WERI-Rb-1 (cell line): ENCODE measurements around the gene HSD17B2.
A peak's percentile ranks its signal among the peaks of the same experiment; 100 is the strongest.

ENCODE experiments used
- DNase-seq: peaks from one replicate; pipeline ENCODE4 v3.0.0-alpha.2; 2020
- H3K27ac ChIP-seq: fragments of 250-450 bp; sonication (Bioruptor Pico); 2 replicates; pipeline ENCODE4 v1.5.1; 2020; ENCODE audit warnings: mild to moderate bottlenecking, moderate library complexity
- H3K27me3 ChIP-seq: fragments of 250-450 bp; sonication (Bioruptor Pico); 2 replicates; pipeline ENCODE4 v1.5.1; 2021; ENCODE audit warnings: mild to moderate bottlenecking, low read depth, moderate library complexity; ENCODE audit not compliant: insufficient read depth, severe bottlenecking
- H3K36me3 ChIP-seq: fragments of 250-450 bp; sonication (Bioruptor Pico); 2 replicates; pipeline ENCODE4 v1.5.1; 2020; ENCODE audit warnings: mild to moderate bottlenecking, moderate library complexity
- H3K4me3 ChIP-seq: 2 replicates; pipeline ENCODE4 v1.5.1; 2011; ENCODE audit warnings: low read depth, mild to moderate bottlenecking, control low read depth, low read length
- H3K9me3 ChIP-seq: fragments of 250-450 bp; sonication (Bioruptor Pico); 2 replicates; pipeline ENCODE4 v1.5.1; 2021; ENCODE audit warnings: mild to moderate bottlenecking, moderate library complexity; ENCODE audit not compliant: severe bottlenecking
- TF ChIP-seq, protein P1 (sequence below): IDR thresholded peaks from 2 replicates; pipeline ENCODE4 v1.5.1; 2011; ENCODE audit warnings: low read depth, mild to moderate bottlenecking, control low read depth, inconsistent platforms, low read length

Gene HSD17B2

DNA sequence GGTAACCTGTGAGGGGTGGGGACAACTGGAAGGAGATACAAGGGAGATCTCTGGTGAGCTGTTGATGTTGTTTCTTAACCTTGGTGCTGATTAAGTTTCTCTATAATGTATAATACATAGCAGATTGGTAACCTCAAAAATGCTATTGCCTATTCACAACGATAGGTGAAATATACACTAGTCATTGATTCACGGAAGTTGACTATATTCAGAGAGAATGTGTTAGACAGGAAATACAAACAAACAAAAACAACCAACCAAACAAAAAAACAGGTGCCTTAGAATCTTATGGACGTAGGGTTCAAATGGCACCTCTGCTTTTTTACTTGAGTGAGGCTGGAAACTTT is 21.5 kb downstream of the HSD17B2 start:
- no peaks in the 10 kb centered on the region for H3K9me3 ChIP-seq
- no peaks in the 10 kb centered on the region for H3K36me3 ChIP-seq
- H3K4me3 ChIP-seq = no peak overlapping the region
- TF ChIP-seq, protein P1, sequence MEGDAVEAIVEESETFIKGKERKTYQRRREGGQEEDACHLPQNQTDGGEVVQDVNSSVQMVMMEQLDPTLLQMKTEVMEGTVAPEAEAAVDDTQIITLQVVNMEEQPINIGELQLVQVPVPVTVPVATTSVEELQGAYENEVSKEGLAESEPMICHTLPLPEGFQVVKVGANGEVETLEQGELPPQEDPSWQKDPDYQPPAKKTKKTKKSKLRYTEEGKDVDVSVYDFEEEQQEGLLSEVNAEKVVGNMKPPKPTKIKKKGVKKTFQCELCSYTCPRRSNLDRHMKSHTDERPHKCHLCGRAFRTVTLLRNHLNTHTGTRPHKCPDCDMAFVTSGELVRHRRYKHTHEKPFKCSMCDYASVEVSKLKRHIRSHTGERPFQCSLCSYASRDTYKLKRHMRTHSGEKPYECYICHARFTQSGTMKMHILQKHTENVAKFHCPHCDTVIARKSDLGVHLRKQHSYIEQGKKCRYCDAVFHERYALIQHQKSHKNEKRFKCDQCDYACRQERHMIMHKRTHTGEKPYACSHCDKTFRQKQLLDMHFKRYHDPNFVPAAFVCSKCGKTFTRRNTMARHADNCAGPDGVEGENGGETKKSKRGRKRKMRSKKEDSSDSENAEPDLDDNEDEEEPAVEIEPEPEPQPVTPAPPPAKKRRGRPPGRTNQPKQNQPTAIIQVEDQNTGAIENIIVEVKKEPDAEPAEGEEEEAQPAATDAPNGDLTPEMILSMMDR = no peak
- DNase-seq = no peak
- H3K27me3 ChIP-seq = no peaks in the 10 kb centered on the region
- H3K27ac ChIP-seq = no peak overlapping the region

DNA sequence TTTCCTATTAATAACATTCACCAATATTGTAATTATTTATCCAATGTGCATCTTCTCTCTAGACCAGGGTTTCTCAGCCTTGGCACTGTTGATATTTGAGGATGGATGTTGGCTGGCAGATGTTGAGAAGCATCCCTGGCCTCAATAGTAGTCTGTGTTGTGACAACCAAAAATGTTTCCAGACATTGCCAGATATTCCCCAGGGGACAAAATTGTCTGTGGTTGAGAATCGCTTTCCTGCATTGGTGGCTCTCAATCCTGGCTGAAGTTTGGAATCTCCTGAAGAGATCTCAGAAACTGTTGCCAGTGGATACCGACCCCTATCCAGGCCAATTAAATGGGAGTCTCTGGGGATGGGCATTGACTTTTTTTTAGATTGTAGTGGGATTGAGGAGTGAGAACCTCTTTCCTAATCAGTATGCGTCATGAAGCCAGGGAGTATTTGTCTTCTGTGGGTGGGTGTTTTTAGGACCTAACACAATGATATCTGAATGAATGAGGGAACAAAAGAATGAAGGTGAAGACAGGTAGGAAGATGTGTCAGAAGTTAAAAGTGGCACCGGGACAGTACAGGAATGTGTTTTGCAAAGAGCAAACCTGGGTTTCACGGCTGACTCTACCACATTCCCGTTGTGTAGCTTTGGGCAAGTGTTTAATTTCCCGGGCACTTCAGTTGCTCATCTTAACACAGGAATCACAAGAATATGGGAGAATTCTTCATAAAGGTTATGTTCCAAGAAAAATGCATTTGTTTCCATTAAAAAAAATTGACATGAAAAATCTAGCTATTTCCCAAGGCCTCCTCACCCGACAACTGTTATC is 24.3 kb downstream of the HSD17B2 start:
- Histone ChIP-seq H3K27me3 (no peaks in the 10 kb centered on the region), H3K9me3 (no peaks in the 10 kb centered on the region), H3K36me3 (no peaks in the 10 kb centered on the region), H3K27ac (no peak overlapping the region), H3K4me3 (no peak overlapping the region)
- TF ChIP-seq, protein P1 = no peak
- DNase-seq = no peak

DNA sequence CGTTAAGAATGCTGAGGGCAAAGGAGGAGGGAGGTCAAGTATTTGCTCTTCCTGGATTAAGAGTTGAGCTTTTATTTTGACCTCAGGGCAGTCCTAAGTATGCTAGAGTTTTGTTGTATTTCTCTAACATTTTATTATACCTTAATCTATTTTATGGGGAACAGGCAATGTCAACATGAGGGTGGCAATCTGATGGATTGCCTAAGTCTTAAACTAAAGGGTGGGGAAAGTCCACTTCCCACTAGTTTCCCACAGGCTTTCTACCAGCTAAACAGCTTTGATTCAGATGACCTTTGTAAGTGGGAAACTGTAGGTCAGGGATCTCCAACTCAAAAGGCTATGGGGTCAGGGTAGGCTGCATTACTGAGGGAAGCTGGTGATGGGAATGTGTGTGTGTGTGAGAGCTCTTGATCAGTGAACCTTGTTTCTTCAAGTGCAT is 24.9 kb downstream of the HSD17B2 start:
- Histone ChIP-seq H3K4me3 (no peak overlapping the region), H3K36me3 (no peaks in the 10 kb centered on the region), H3K9me3 (no peaks in the 10 kb centered on the region), H3K27ac (no peak overlapping the region), H3K27me3 (no peaks in the 10 kb centered on the region)
- DNase-seq = no peak
- TF ChIP-seq, protein P1 = no peak

DNA sequence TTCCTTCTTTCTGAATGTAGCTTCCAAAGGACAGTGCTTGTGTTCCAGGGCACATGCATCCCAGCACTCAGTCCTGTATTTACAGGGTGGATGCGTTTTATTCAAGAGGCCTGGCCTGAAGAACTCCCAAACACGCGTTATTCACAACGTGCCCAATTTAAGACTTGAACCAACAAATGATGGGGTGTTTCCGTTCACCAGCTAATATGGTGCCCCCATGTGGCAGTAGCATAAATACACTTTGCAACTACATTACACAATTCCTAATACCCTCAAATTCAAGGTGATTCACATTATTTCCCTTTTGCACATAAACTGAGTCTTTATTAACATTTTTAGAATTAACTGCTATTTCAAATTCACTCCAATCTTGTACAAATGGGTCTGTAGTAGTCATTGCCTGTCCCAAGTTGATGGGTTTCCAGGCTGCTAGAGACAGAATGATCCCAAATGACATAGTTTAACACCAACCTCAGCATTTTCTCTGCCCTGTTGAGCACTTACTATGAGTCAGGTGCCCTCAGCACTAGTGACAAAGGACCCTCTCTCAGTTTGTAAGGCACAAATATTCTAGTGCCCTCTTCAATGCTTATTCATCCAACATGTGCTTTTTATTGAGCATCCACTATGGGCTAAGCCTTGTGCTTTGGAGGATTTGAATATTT is 26.9 kb downstream of the HSD17B2 start:
- DNase-seq = no peak
- H3K9me3 ChIP-seq = no peaks in the 10 kb centered on the region
- TF ChIP-seq, protein P1 = peak; percentile 29; the same call in 1 of the 2 replicates
- H3K36me3 ChIP-seq = no peaks in the 10 kb centered on the region
- no peaks in the 10 kb centered on the region for H3K27me3 ChIP-seq
- H3K27ac ChIP-seq = no peak overlapping the region
- no peak overlapping the region for H3K4me3 ChIP-seq

DNA sequence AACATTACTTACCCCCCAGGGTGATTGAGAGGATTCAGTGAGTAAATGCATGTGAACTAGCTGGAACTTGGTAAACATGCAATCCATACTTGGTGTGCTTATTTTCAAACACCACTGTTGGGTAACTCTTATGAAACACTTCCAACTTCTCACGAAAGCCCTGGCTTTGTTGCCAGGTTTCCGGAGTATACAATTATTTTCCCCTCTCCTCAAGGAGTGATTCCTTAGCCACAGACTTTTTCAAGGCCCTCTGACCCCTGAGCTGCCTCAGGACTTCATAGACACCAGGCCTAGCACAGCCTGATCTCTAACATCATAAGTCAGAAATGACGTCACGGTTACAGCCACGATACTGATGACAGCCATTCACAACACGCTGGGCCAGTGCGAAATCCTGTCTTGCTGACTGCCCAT is 27.6 kb downstream of the HSD17B2 start:
- no peak overlapping the region for H3K27ac ChIP-seq
- no peaks in the 10 kb centered on the region for H3K9me3 ChIP-seq
- H3K4me3 ChIP-seq = no peak overlapping the region
- no peaks in the 10 kb centered on the region for H3K27me3 ChIP-seq
- DNase-seq = no peak
- no peaks in the 10 kb centered on the region for H3K36me3 ChIP-seq
- TF ChIP-seq, protein P1 = no peak
